CD4-positive, alpha-beta T cell treated with Interleukin-15 for 1 hour (primary cell): Measurements from ENCODE around the gene FGD6.
"Not testable (repeated sequence)": the region's sequence is repeated elsewhere in the genome, so short reads cannot be mapped to it uniquely, and the experiment has no call there.

Experiments used
- DNase-seq: peaks from one replicate; pipeline ENCODE4 v3.0.0-alpha.2; 2020

Gene FGD6

GRCh38 chr12:95173392-95174251 lies 43.6 kb downstream of the FGD6 start:
- DNase-seq, result no peak

- no peak for DNase-seq
Observed at GRCh38 chr12:95169368-95169767, 47.9 kb downstream of the FGD6 start.

- DNase-seq, result no peak
Observed at GRCh38 chr12:95168746-95169145, 48.5 kb downstream of the FGD6 start.

GRCh38 chr12:95164656-95165055 lies 52.6 kb downstream of the FGD6 start:
- DNase-seq, result no peak

- DNase-seq, result no peak
Observed at GRCh38 chr12:95158919-95159318, 58.3 kb downstream of the FGD6 start.

GRCh38 chr12:95151821-95152220 lies 65.4 kb downstream of the FGD6 start:
- no peak for DNase-seq

- no peak for DNase-seq
Observed at GRCh38 chr12:95151406-95151805, 65.9 kb downstream of the FGD6 start.

GRCh38 chr12:95150501-95150900 lies 66.8 kb downstream of the FGD6 start:
- no peak for DNase-seq

- DNase-seq, result no peak
Observed at GRCh38 chr12:95147866-95148265, 69.4 kb downstream of the FGD6 start.

- DNase-seq, result no peak
Observed at GRCh38 chr12:95146769-95147168, 70.5 kb downstream of the FGD6 start.

GRCh38 chr12:95143621-95144205 lies 73.6 kb downstream of the FGD6 start:
- no peak for DNase-seq

- no peak for DNase-seq
Observed at GRCh38 chr12:95142431-95143151, 74.7 kb downstream of the FGD6 start.

- DNase-seq, result no peak
Observed at GRCh38 chr12:95141310-95141709, 76.0 kb downstream of the FGD6 start.

- not testable (repeated sequence) for DNase-seq
Observed at GRCh38 chr12:95138031-95138430, 79.2 kb downstream of the FGD6 start.

- no peak for DNase-seq
Observed at GRCh38 chr12:95136598-95136997, 80.7 kb downstream of the FGD6 start.

GRCh38 chr12:95134085-95134484 lies 83.2 kb downstream of the FGD6 start:
- no peak for DNase-seq

- DNase-seq, result no peak
Observed at GRCh38 chr12:95131589-95132340, 85.5 kb downstream of the FGD6 start.

- DNase-seq, result no peak
Observed at GRCh38 chr12:95130096-95130495, 87.2 kb downstream of the FGD6 start.

GRCh38 chr12:95129115-95129514 lies 88.2 kb downstream of the FGD6 start:
- DNase-seq, result no peak

GRCh38 chr12:95126736-95127135 lies 90.5 kb downstream of the FGD6 start:
- DNase-seq, result no peak

- no peak for DNase-seq
Observed at GRCh38 chr12:95126076-95126475, 91.2 kb downstream of the FGD6 start.

GRCh38 chr12:95124106-95124505 lies 93.2 kb downstream of the FGD6 start:
- no peak for DNase-seq

GRCh38 chr12:95118788-95119179 lies 98.5 kb downstream of the FGD6 start:
- no peak for DNase-seq
